ENCODE results near the gene CYB561D2.

Gene CYB561D2

GRCh38 chr3:50396502-50396901 lies 45.8 kb downstream of the CYB561D2 start:
- Histone ChIP-seq H3K9me3 (ENCODE audit: control insufficient read depth, insufficient read depth, low read length) (no peaks in the 10 kb centered on the region), H4K20me1 (ENCODE audit: control insufficient read depth, insufficient read depth, low read depth, low read length) (no peaks in the 10 kb centered on the region), H3F3A (ENCODE audit: control insufficient read depth, insufficient read depth) (no peaks in the 10 kb centered on the region), H3K27me3 (ENCODE audit: control insufficient read depth, low read length) (peaks cover 12% of the 10 kb centered on the region), H3K79me2 (ENCODE audit: control insufficient read depth, low read length) (no peaks in the 10 kb centered on the region), H3K36me3 (ENCODE audit: control insufficient read depth, low read length) (no peaks in the 10 kb centered on the region), H3K4me2 (ENCODE audit: low read length) (no peak overlapping the region), H3K4me1 (ENCODE audit: control insufficient read depth, low read length) (no peaks in the 10 kb centered on the region), H3K27ac (ENCODE audit: low read depth, low read length) (no peak overlapping the region), H3K9me2 (replicated peaks; ENCODE audit: control insufficient read depth, low read length) (no peaks in the 10 kb centered on the region), H3K4me3 (ENCODE audit: low read length) (no peak overlapping the region)
- TF ChIP-seq EZH2phosphoT487 (IDR thresholded peaks at IDR 0.05; ENCODE audit: borderline replicate concordance, low read length) (no peak), CTCF (IDR thresholded peaks at IDR 0.05; ENCODE audit: low read depth, low read length, poor library complexity, severe bottlenecking) (no peak)

GRCh38 chr3:50401978-50402595 lies 51.4 kb downstream of the CYB561D2 start:
- H3K36me3 ChIP-seq (ENCODE audit: control insufficient read depth, low read length), result no peaks in the 10 kb centered on the region
- H3F3A ChIP-seq (ENCODE audit: control insufficient read depth, insufficient read depth), result no peaks in the 10 kb centered on the region
- H3K27me3 ChIP-seq (ENCODE audit: control insufficient read depth, low read length), result no peaks in the 10 kb centered on the region
- H3K9me2 ChIP-seq (replicated peaks; ENCODE audit: control insufficient read depth, low read length), result no peaks in the 10 kb centered on the region
- H3K79me2 ChIP-seq (ENCODE audit: control insufficient read depth, low read length), result no peaks in the 10 kb centered on the region
- no peak overlapping the region for H3K27ac ChIP-seq (ENCODE audit: low read depth, low read length)
- H3K4me1 ChIP-seq (ENCODE audit: control insufficient read depth, low read length), result no peaks in the 10 kb centered on the region
- H4K20me1 ChIP-seq (ENCODE audit: control insufficient read depth, insufficient read depth, low read depth, low read length), result no peaks in the 10 kb centered on the region
- no peaks in the 10 kb centered on the region for H3K9me3 ChIP-seq (ENCODE audit: control insufficient read depth, insufficient read depth, low read length)
- TF ChIP-seq EZH2phosphoT487 (IDR thresholded peaks at IDR 0.05; ENCODE audit: borderline replicate concordance, low read length) (no peak), CTCF (IDR thresholded peaks at IDR 0.05; ENCODE audit: low read depth, low read length, poor library complexity, severe bottlenecking) (no peak)
- no peak overlapping the region for H3K4me2 ChIP-seq (ENCODE audit: low read length)
- H3K4me3 ChIP-seq (ENCODE audit: low read length), result no peak overlapping the region
